GM12873 (cell line): ENCODE measurements around the gene LSM7.

Experiments used
- CTCF ChIP-seq: IDR thresholded peaks from 2 replicates; pipeline ENCODE4 v1.5.1; 2012; ENCODE audit warnings: low read depth, mild to moderate bottlenecking, moderate library complexity, low read length, control low read depth; ENCODE audit not compliant: insufficient read depth; ENCODE audit errors: missing control alignments

Gene LSM7

GRCh38 chr19:2288338-2288817 is 40.0 kb downstream of the LSM7 start:
- TF ChIP-seq CTCF = no peak

- TF ChIP-seq CTCF = no peak
Measured at GRCh38 chr19:2287585-2288337, 40.6 kb downstream of the LSM7 start.

GRCh38 chr19:2286402-2287140 is 41.8 kb downstream of the LSM7 start:
- no peak for TF ChIP-seq CTCF

GRCh38 chr19:2283835-2284507 is 44.4 kb downstream of the LSM7 start:
- no peak for TF ChIP-seq CTCF

- TF ChIP-seq CTCF = no peak
Measured at GRCh38 chr19:2282862-2283237, 45.5 kb downstream of the LSM7 start.

GRCh38 chr19:2282062-2282861 is 46.1 kb downstream of the LSM7 start, which contains the start of gene PEAK3:
Gene PEAK3 (minus strand): TSS chr19:2282175. CDS start chr19:2280931, 1,244 bp downstream.
- no peak for TF ChIP-seq CTCF
